Fibroblast of lung (primary cell): ENCODE results near the gene KLK6. TPM values are rescaled to one million over a fixed set of nuclear protein-coding genes. Genes with fewer than 3 reads are reported as not detected.
"Not testable (repeated sequence)": the region's sequence is repeated elsewhere in the genome, so short reads cannot be mapped to it uniquely, and the experiment has no call there.

Experiments
- DNase-seq, 2 donors: peaks; one replicate each; pipeline versions ENCODE4 v3.0.0 to v3.0.0-alpha.2; 2010; ENCODE audit warnings: low read depth in 2 of 2
- H2AFZ ChIP-seq: 2 replicates; pipeline ENCODE4 v1.5.1; 2012; ENCODE audit warnings: low read length, control low read depth, inconsistent platforms
- H3K27ac ChIP-seq: 2 replicates; pipeline ENCODE4 v1.5.1; 2011; ENCODE audit warnings: low read length, control low read depth; ENCODE audit not compliant: insufficient read depth
- H3K27me3 ChIP-seq: 2 replicates; pipeline ENCODE4 v1.5.1; 2011; ENCODE audit warnings: mild to moderate bottlenecking, low read length; ENCODE audit not compliant: control insufficient read depth, insufficient read depth
- H3K36me3 ChIP-seq: 2 replicates; pipeline ENCODE4 v1.5.1; 2011; ENCODE audit warnings: low read length; ENCODE audit not compliant: control insufficient read depth, insufficient read depth
- H3K4me1 ChIP-seq: 2 replicates; pipeline ENCODE4 v1.5.1; 2011; ENCODE audit warnings: low read length; ENCODE audit not compliant: control insufficient read depth, insufficient read depth; ENCODE audit errors: extremely low read depth
- H3K4me2 ChIP-seq: 2 replicates; pipeline ENCODE4 v1.5.1; 2011; ENCODE audit warnings: low read length, control low read depth; ENCODE audit not compliant: insufficient read depth; ENCODE audit errors: extremely low read depth
- H3K4me3 ChIP-seq, 4 experiments: fragments of 200-600 bp in 1 of 4; sonication (generic) in 1 of 4; replicated peaks in 1 of 4; 2 replicates each; pipeline ENCODE4 v1.5.1; 2011 to 2016; ENCODE audit warnings: low read length in 4 of 4, low read depth in 3 of 4, mild to moderate bottlenecking in 3 of 4, control low read depth in 2 of 4, inconsistent platforms in 1 of 4, mixed read lengths in 1 of 4; ENCODE audit not compliant: insufficient read depth in 1 of 4; ENCODE audit errors: control extremely low read depth in 1 of 4
- H3K79me2 ChIP-seq: 2 replicates; pipeline ENCODE4 v1.5.1; 2012; ENCODE audit warnings: mild to moderate bottlenecking, low read length, inconsistent platforms; ENCODE audit not compliant: control insufficient read depth, insufficient read depth
- H3K9ac ChIP-seq: 2 replicates; pipeline ENCODE4 v1.5.1; 2011; ENCODE audit warnings: mild to moderate bottlenecking, low read length, control low read depth; ENCODE audit not compliant: insufficient read depth
- H3K9me3 ChIP-seq: 2 replicates; pipeline ENCODE4 v1.5.1; 2012; ENCODE audit warnings: low read depth, low read length; ENCODE audit not compliant: control insufficient read depth, insufficient read depth
- H4K20me1 ChIP-seq: 2 replicates; pipeline ENCODE4 v1.5.1; 2011; ENCODE audit warnings: low read length; ENCODE audit not compliant: control insufficient read depth, insufficient read depth; ENCODE audit errors: extremely low read depth
- CTCF ChIP-seq, 2 donors: IDR thresholded peaks in 1 of 2; conservative IDR thresholded peaks in 1 of 2; 1 replicate in 1 of 2; 2 replicates in 1 of 2; pipeline ENCODE4 v1.5.1; 2011 to 2012; ENCODE audit warnings: low read length in 2 of 2, control low read depth in 1 of 2, inconsistent platforms in 1 of 2, low read depth in 1 of 2, mild to moderate bottlenecking in 1 of 2
- EZH2 ChIP-seq: IDR thresholded peaks from 2 replicates; pipeline ENCODE4 v1.5.1; 2012; ENCODE audit warnings: low read length, control low read depth, mild to moderate bottlenecking; ENCODE audit errors: missing control alignments
- polyA plus RNA-seq, 2 donors: library from polyadenylated mRNA; depleted of rRNA in 1 of 2; stranded (reverse) in 1 of 2; unstranded in 1 of 2; fragments of >200 nt; gene quantifications; 2 replicates each; pipeline ENCODE4 v1.2.1, GENCODE V29; 2011 to 2012; ENCODE audit warnings: missing spikeins in 1 of 2
- total RNA-seq: library from RNA; depleted of rRNA; stranded (reverse); fragments of >200 nt; gene quantifications from 2 replicates; pipeline ENCODE4 v1.2.1, GENCODE V29; 2014

KLK6 gene
- total and polyA plus RNA-seq, 2 donors (not counting 1 experiment from before 2014, with no cell fraction given) = not detected

- DNase-seq = no peak
- Histone ChIP-seq H4K20me1 (no peaks in the 10 kb centered on the region), H3K27me3 (no peaks in the 10 kb centered on the region), H3K4me1 (no peaks in the 10 kb centered on the region), H3K36me3 (no peaks in the 10 kb centered on the region), H3K4me2 (no peak overlapping the region), H2AFZ (no peak overlapping the region), H3K9ac (no peak overlapping the region), H3K79me2 (no peaks in the 10 kb centered on the region), H3K9me3 (no peaks in the 10 kb centered on the region), H3K27ac (no peak overlapping the region), H3K4me3 (no peak overlapping the region)
- TF ChIP-seq CTCF (conservative IDR thresholded peaks at IDR 0.05 in 1 of 2, IDR thresholded peaks at IDR 0.05 in 1 of 2; ENCODE audit: low read depth in 1 of 2, low read length in 2 of 2) (no peak), EZH2 (no peak)
Measured at GRCh38 chr19:50972795-50973376, 3.5 kb upstream of the KLK6 start.

GRCh38 chr19:50969810-50970209, 419 bp upstream of the KLK6 start:
- not testable (repeated sequence) for H3K36me3 ChIP-seq, H2AFZ ChIP-seq, H3K9me3 ChIP-seq, H3K27ac ChIP-seq, H3K4me1 ChIP-seq, DNase-seq, H3K9ac ChIP-seq, H4K20me1 ChIP-seq, H3K4me3 ChIP-seq, H3K27me3 ChIP-seq, H3K79me2 ChIP-seq, H3K4me2 ChIP-seq

GRCh38 chr19:50968716-50969412, 527 bp downstream of the KLK6 start:
- no peaks in the 10 kb centered on the region for H3K27me3 ChIP-seq
- no peak overlapping the region for H2AFZ ChIP-seq
- no peaks in the 10 kb centered on the region for H3K79me2 ChIP-seq
- H3K4me1 ChIP-seq = no peaks in the 10 kb centered on the region
- DNase-seq = no peak
- no peaks in the 10 kb centered on the region for H3K36me3 ChIP-seq
- no peak for TF ChIP-seq CTCF (conservative IDR thresholded peaks at IDR 0.05 in 1 of 2, IDR thresholded peaks at IDR 0.05 in 1 of 2; ENCODE audit: low read depth in 1 of 2, low read length in 2 of 2)
- no peak for TF ChIP-seq EZH2
- H3K9me3 ChIP-seq = no peaks in the 10 kb centered on the region
- H3K9ac ChIP-seq = no peak overlapping the region
- H4K20me1 ChIP-seq = no peaks in the 10 kb centered on the region
- H3K4me3 ChIP-seq = no peak overlapping the region
- H3K27ac ChIP-seq = no peak overlapping the region
- H3K4me2 ChIP-seq = no peak overlapping the region
